ENCODE results near the gene GLP1R. TPM values are rescaled to one million over a fixed set of nuclear protein-coding genes. Genes with fewer than 3 reads are reported as not detected.
"Not testable (repeated sequence)": the region's sequence is repeated elsewhere in the genome, so short reads cannot be mapped to it uniquely, and the experiment has no call there.

The GLP1R gene
- total RNA-seq, 3 donors from 2014 or later = 0.09 to 0.14 TPM; not detected in 1

- H3K4me3 ChIP-seq = no peak overlapping the region
- H3K9me3 ChIP-seq = no peaks in the 10 kb centered on the region
- no peaks in the 10 kb centered on the region for H3K36me3 ChIP-seq (ENCODE audit: low read depth)
- ATAC-seq = no peak
- peaks cover 4% of the 10 kb centered on the region for H3K4me1 ChIP-seq (ENCODE audit: low read depth)
- TF ChIP-seq CTCF (IDR thresholded peaks at IDR 0.05) = no peak
- no peak for DNase-seq
- intact Hi-C loops (cut with DNase I, micrococcal nuclease) = no loop called here
Measured at GRCh38 chr6:39118921-39119320, 70.3 kb downstream of the GLP1R start.

GRCh38 chr6:39124114-39124513 is 75.5 kb downstream of the GLP1R start:
- DNase-seq = no peak
- H3K36me3 ChIP-seq (ENCODE audit: low read depth) = no peaks in the 10 kb centered on the region
- no peaks in the 10 kb centered on the region for H3K9me3 ChIP-seq
- no peaks in the 10 kb centered on the region for H3K4me1 ChIP-seq (ENCODE audit: low read depth)
- no peak for ATAC-seq
- intact Hi-C loops (cut with DNase I, micrococcal nuclease) = no loop called here
- H3K4me3 ChIP-seq = no peak overlapping the region
- TF ChIP-seq CTCF (IDR thresholded peaks at IDR 0.05) = no peak

GRCh38 chr6:39128106-39128505 is 79.5 kb downstream of the GLP1R start:
- intact Hi-C loops (cut with DNase I, micrococcal nuclease) = no loop called here
- TF ChIP-seq CTCF (IDR thresholded peaks at IDR 0.05) = no peak

GRCh38 chr6:39128832-39129231 is 80.3 kb downstream of the GLP1R start:
- intact Hi-C loops (cut with DNase I, micrococcal nuclease) = no loop called here
- no peaks in the 10 kb centered on the region for H3K36me3 ChIP-seq (ENCODE audit: low read depth)
- no peak for TF ChIP-seq CTCF (IDR thresholded peaks at IDR 0.05)
- ATAC-seq = no peak
- no peaks in the 10 kb centered on the region for H3K9me3 ChIP-seq
- no peaks in the 10 kb centered on the region for H3K4me1 ChIP-seq (ENCODE audit: low read depth)
- no peak overlapping the region for H3K4me3 ChIP-seq
- DNase-seq = no peak

More at GRCh38 chr6:39128106-39128505, 79.5 kb downstream of the GLP1R start:
- DNase-seq (no peak), ATAC-seq (no peak)
- no peaks in the 10 kb centered on the region for H3K4me1 ChIP-seq (ENCODE audit: low read depth)
- no peak overlapping the region for H3K4me3 ChIP-seq
- H3K9me3 ChIP-seq = no peaks in the 10 kb centered on the region
- H3K36me3 ChIP-seq (ENCODE audit: low read depth) = no peaks in the 10 kb centered on the region

GRCh38 chr6:39130691-39131090 is 82.1 kb downstream of the GLP1R start:
- intact Hi-C loops (cut with DNase I, micrococcal nuclease) = no loop called here
- no peak for TF ChIP-seq CTCF (IDR thresholded peaks at IDR 0.05)
- no peak for DNase-seq
- no peaks in the 10 kb centered on the region for H3K9me3 ChIP-seq
- no peak overlapping the region for H3K4me3 ChIP-seq
- no peak for ATAC-seq
- no peaks in the 10 kb centered on the region for H3K36me3 ChIP-seq (ENCODE audit: low read depth)
- no peaks in the 10 kb centered on the region for H3K4me1 ChIP-seq (ENCODE audit: low read depth)

- H3K4me1 ChIP-seq (ENCODE audit: low read depth); H3K9me3 ChIP-seq; intact Hi-C loops (cut with DNase I, micrococcal nuclease); ATAC-seq; DNase-seq; H3K36me3 ChIP-seq (ENCODE audit: low read depth); H3K4me3 ChIP-seq: not testable (repeated sequence)
Measured at GRCh38 chr6:39134761-39135160, 86.2 kb downstream of the GLP1R start.

- intact Hi-C loops (cut with DNase I, micrococcal nuclease) = not testable (repeated sequence)
Measured at GRCh38 chr6:39136207-39136606, 87.6 kb downstream of the GLP1R start.

More at GRCh38 chr6:39136207-39136606, 87.6 kb downstream of the GLP1R start:
- DNase-seq; H3K4me3 ChIP-seq; H3K4me1 ChIP-seq (ENCODE audit: low read depth); H3K36me3 ChIP-seq (ENCODE audit: low read depth); H3K9me3 ChIP-seq; ATAC-seq: not testable (repeated sequence)
